Measurements from ENCODE around the gene MYD88. TPM values are rescaled to one million over a fixed set of nuclear protein-coding genes. Genes with fewer than 3 reads are reported as not detected.

The MYD88 gene
- total and polyA plus RNA-seq, 7 donors = 2.9 to 7.0 (median 4.4) TPM

- no peak for DNase-seq
- H3K27ac ChIP-seq = no peak overlapping the region
- intact Hi-C loops (cut with DNase I) = loop anchor here in 1 of 2 donors (10.0 kb wide), 1 partner anchor 347 kb away; no protein-coding TSS in a partner anchor
- H3K9me3 ChIP-seq = no peaks in the 10 kb centered on the region
- no peak for ATAC-seq
- H3K36me3 ChIP-seq (ENCODE audit: insufficient read depth in 1 of 2, low read depth in 1 of 2) = peaks cover 19 to 100% of the 10 kb centered on the region in 2 donors
- no peak overlapping the region for H3K4me3 ChIP-seq
- TF ChIP-seq CTCF (IDR thresholded peaks at IDR 0.05) = no peak
- WGBS, 3 donors = 100% methylated on average over 1 of the region's 1 CpG
- H3K4me1 ChIP-seq = no peaks in the 10 kb centered on the region
- no peaks in the 10 kb centered on the region for H3K27me3 ChIP-seq (ENCODE audit: insufficient read depth in 3 of 3, low read length in 2 of 3)
Observed at GRCh38 chr3:38128303-38128655, 10.2 kb upstream of the MYD88 start.

- no peak overlapping the region for H3K27ac ChIP-seq
- WGBS, 3 donors = 96 to 98% (median 97%) methylated on average over 5 of the region's 5 CpGs
- DNase-seq (no peak), ATAC-seq (no peak)
- H3K36me3 ChIP-seq (ENCODE audit: insufficient read depth in 1 of 2, low read depth in 1 of 2) = peaks cover 19 to 100% of the 10 kb centered on the region in 2 donors
- TF ChIP-seq CTCF (IDR thresholded peaks at IDR 0.05) = no peak
- intact Hi-C loops (cut with DNase I) = loop anchor here in 1 of 2 donors (10.0 kb wide), 1 partner anchor 346 kb away; no protein-coding TSS in a partner anchor
- H3K27me3 ChIP-seq (ENCODE audit: insufficient read depth in 3 of 3, low read length in 2 of 3) = no peaks in the 10 kb centered on the region
- H3K9me3 ChIP-seq = no peaks in the 10 kb centered on the region
- H3K4me3 ChIP-seq = no peak overlapping the region
- no peaks in the 10 kb centered on the region for H3K4me1 ChIP-seq
Observed at GRCh38 chr3:38129058-38129457, 9.4 kb upstream of the MYD88 start.

GRCh38 chr3:38130631-38131065 is 7.8 kb upstream of the MYD88 start:
- ATAC-seq (no peak), DNase-seq (no peak)
- WGBS, 3 donors = 44 to 57% (median 54%) methylated on average over 3 of the region's 3 CpGs
- H3K36me3 ChIP-seq (ENCODE audit: insufficient read depth in 1 of 2, low read depth in 1 of 2) = peaks cover 14 to 98% of the 10 kb centered on the region in 2 donors
- H3K27ac ChIP-seq = no peak overlapping the region
- TF ChIP-seq CTCF (IDR thresholded peaks at IDR 0.05) = no peak
- no peak overlapping the region for H3K4me3 ChIP-seq
- no peaks in the 10 kb centered on the region for H3K9me3 ChIP-seq
- H3K4me1 ChIP-seq = peaks cover 7% of the 10 kb centered on the region
- intact Hi-C loops (cut with DNase I) = loop anchor here in 1 of 2 donors (10.0 kb wide), 1 partner anchor 324 kb away; the partner anchor contains the start of gene ACVR2B
- H3K27me3 ChIP-seq (ENCODE audit: insufficient read depth in 3 of 3, low read length in 2 of 3) = no peaks in the 10 kb centered on the region

GRCh38 chr3:38131621-38132369 is 6.7 kb upstream of the MYD88 start:
- DNase-seq (no peak), ATAC-seq (peak in 1 of 4 donors; percentile 36)
- peaks cover 14 to 87% of the 10 kb centered on the region in 2 donors for H3K36me3 ChIP-seq (ENCODE audit: insufficient read depth in 1 of 2, low read depth in 1 of 2)
- no peak overlapping the region for H3K4me3 ChIP-seq
- H3K4me1 ChIP-seq = peaks cover 13% of the 10 kb centered on the region
- intact Hi-C loops (cut with DNase I) = loop anchor here in 1 of 2 donors (10.0 kb wide), 1 partner anchor 323 kb away; the partner anchor contains the start of gene ACVR2B
- H3K27me3 ChIP-seq (ENCODE audit: insufficient read depth in 3 of 3, low read length in 2 of 3) = no peaks in the 10 kb centered on the region
- H3K27ac ChIP-seq = no peak overlapping the region
- 64 to 68% (median 66%) methylated on average over 6 of the region's 6 CpGs for WGBS, 3 donors
- H3K9me3 ChIP-seq = no peaks in the 10 kb centered on the region
- TF ChIP-seq CTCF (IDR thresholded peaks at IDR 0.05) = peak; percentile 8

Data from psoas muscle (tissue), 8 donors.